Tibial artery (tissue), 4 donors: Measurements from ENCODE around the gene KIF26A.

Experiments
- DNase-seq, 2 donors: peaks; one replicate each; pipeline ENCODE4 v3.0.0-alpha.2; 2019
- H3K27ac ChIP-seq, 2 donors: fragments of 200-600 bp; sonication (generic) in 1 of 2; 1 replicate in 1 of 2; 2 replicates in 1 of 2; pipeline ENCODE4 v1.5.1; 2018 to 2019; ENCODE audit warnings: mild to moderate bottlenecking in 1 of 2
- H3K27me3 ChIP-seq, 2 donors: fragments of 200-600 bp; sonication (generic) in 1 of 2; one replicate each; pipeline versions ENCODE4 v1.5.1 to v1.6.0; 2016 to 2019
- H3K36me3 ChIP-seq, 3 donors: fragments of 200-600 bp; sonication (generic) in 2 of 3; one replicate each; pipeline ENCODE4 v1.5.1; 2016 to 2019; ENCODE audit warnings: mild to moderate bottlenecking in 2 of 3
- H3K4me1 ChIP-seq, 4 donors: fragments of 200-600 bp; sonication (generic) in 2 of 4; 1 replicate in 3 of 4; 2 replicates in 1 of 4; pipeline ENCODE4 v1.5.1; 2016 to 2019
- H3K4me3 ChIP-seq, 2 donors: fragments of 200-600 bp; sonication (generic) in 1 of 2; 1 replicate in 1 of 2; 2 replicates in 1 of 2; pipeline ENCODE4 v1.5.1; 2018 to 2019; ENCODE audit warnings: mild to moderate bottlenecking in 2 of 2
- H3K9me3 ChIP-seq, 3 donors: fragments of 200-600 bp; sonication (generic) in 1 of 3; one replicate each; pipeline ENCODE4 v1.5.1; 2016 to 2019
- CTCF ChIP-seq, 2 experiments: fragments of 200-600 bp in 1 of 2; fragments of 450-650 bp in 1 of 2; IDR thresholded peaks; one replicate each; pipeline ENCODE4 v1.5.1; 2017 to 2019; ENCODE audit warnings: antibody characterized with exemption in 2 of 2, mild to moderate bottlenecking in 1 of 2, moderate library complexity in 1 of 2
- intact Hi-C: fragments of 100-400 bp; cut with DNase I; formaldehyde crosslinking; loops from one replicate; pipeline ENCODE4 v1.15.0; 2023; ENCODE audit warnings: low total_unique reads

Gene KIF26A

GRCh38 chr14:104179564-104180129 lies 41.3 kb downstream of the KIF26A start:
- no peaks in the 10 kb centered on the region for H3K9me3 ChIP-seq
- H3K36me3 ChIP-seq: no peaks in the 10 kb centered on the region
- intact Hi-C loops: no loop called here
- H3K4me1 ChIP-seq: no peaks in the 10 kb centered on the region
- no peak for TF ChIP-seq CTCF (IDR thresholded peaks at IDR 0.05)
- H3K4me3 ChIP-seq: no peak overlapping the region
- H3K27me3 ChIP-seq: peaks cover 0 to 64% of the 10 kb centered on the region in 2 donors
- no peak overlapping the region for H3K27ac ChIP-seq
- DNase-seq: no peak

DNA sequence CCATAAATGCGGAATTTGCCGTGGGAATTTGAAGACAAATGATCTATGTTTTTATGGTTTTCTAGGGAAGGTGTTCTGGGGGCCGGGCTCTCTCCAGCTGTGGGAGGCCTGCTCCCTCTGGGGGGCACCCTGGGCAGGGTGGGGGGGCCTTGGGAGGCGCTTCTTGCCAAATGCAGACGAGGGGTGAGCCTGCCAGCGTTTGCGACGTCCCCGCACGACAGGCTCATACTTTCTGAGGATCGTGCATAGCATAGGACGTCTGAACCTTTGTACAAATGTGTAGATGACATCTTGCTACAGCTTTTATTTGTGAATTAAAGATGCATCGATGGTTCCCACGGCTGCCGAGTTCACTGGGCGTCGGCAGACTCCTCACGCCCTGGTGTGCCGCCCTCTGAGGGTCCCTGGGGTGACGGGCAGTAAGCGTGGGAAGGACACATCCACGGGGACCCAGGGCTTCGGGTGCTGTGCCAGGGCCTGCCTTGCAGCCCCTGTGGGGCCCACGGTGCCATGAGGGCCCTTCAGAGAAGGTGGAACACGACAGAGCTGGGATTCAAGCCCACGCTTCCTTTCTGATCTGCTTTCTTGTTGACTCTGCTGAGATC lies 42.3 kb downstream of the KIF26A start:
- Histone ChIP-seq H3K27me3 (peaks cover 0 to 64% of the 10 kb centered on the region in 2 donors), H3K9me3 (no peaks in the 10 kb centered on the region), H3K4me3 (no peak overlapping the region), H3K36me3 (no peaks in the 10 kb centered on the region), H3K4me1 (no peaks in the 10 kb centered on the region), H3K27ac (no peak overlapping the region)
- no peak for TF ChIP-seq CTCF (IDR thresholded peaks at IDR 0.05)
- intact Hi-C loops: no loop called here
- no peak for DNase-seq

DNA sequence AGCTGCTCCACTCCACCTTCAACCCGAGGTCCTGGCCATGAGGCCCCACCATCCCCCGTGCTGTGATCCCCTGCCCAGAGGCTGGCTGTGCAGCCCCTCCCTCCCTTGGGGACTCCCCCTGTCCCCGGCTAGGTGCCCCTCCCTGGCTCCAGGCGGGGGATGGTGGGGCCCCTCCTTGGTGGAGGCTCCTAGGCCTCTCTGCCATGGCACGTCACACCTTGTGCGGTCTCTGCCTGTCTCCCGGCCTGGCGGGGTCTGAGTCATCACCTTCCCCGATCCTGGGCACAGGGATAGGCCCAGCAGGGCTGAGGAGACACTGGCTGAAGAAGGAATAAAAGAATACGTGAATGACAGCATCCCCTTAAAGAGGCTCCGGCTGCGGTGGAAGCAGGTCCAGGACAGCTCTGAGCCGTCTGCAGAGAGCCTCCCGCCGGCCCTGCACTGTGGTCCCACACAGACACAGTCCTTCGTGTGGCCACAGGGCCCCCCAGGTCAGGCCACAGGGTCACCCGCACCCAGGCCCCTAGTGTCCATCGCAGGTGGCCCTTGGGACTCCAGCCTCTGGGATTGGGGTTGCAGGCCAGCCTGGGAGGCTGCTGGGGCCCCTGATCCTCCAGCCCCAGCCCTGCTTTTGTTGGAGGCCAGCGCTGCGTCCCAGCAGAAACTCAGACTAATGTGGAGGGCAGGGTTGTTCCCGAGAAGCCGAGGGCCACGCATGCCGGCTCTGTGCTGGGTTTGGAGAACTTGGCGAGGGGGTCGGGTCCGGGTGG lies 43.6 kb downstream of the KIF26A start:
- H3K4me1 ChIP-seq: no peaks in the 10 kb centered on the region
- no peak for DNase-seq
- peaks cover 0 to 57% of the 10 kb centered on the region in 2 donors for H3K27me3 ChIP-seq
- TF ChIP-seq CTCF (IDR thresholded peaks at IDR 0.05): no peak
- H3K36me3 ChIP-seq: no peaks in the 10 kb centered on the region
- intact Hi-C loops: no loop called here
- H3K4me3 ChIP-seq: no peak overlapping the region
- no peaks in the 10 kb centered on the region for H3K9me3 ChIP-seq
- no peak overlapping the region for H3K27ac ChIP-seq

DNA sequence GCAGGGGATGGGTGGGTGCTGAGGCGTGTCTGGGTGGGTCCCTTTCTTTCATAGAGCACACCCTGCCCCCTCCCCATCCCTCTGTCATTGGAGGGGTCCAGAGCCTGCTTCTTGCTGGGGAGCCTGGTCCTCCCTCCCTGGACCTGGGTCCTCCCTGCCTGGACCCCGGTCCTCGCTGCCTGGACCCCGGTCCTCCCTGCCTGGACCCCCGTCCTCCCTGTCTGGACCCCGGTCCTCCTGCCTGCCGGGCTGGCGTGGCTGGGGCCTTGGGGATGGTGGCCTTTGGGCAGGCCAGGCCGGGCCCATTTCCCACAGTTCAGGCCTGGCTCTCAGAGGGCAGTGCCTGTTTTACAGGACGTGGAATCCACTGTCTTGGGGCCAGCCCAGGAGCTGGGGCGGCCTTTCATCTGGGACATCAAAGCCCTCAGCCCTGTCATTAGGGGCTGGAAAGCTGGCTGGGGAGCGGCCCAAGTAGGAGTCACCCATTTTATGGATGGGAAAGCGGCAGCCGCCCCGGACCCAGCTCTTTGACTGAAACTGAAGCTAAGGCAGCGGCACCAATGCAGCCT lies 44.6 kb downstream of the KIF26A start:
- Histone ChIP-seq H3K36me3 (no peaks in the 10 kb centered on the region), H3K27me3 (peaks cover 0 to 65% of the 10 kb centered on the region in 2 donors), H3K9me3 (no peaks in the 10 kb centered on the region), H3K27ac (no peak overlapping the region), H3K4me3 (no peak overlapping the region), H3K4me1 (no peaks in the 10 kb centered on the region)
- no peak for TF ChIP-seq CTCF (IDR thresholded peaks at IDR 0.05)
- intact Hi-C loops: no loop called here
- DNase-seq: no peak

DNA sequence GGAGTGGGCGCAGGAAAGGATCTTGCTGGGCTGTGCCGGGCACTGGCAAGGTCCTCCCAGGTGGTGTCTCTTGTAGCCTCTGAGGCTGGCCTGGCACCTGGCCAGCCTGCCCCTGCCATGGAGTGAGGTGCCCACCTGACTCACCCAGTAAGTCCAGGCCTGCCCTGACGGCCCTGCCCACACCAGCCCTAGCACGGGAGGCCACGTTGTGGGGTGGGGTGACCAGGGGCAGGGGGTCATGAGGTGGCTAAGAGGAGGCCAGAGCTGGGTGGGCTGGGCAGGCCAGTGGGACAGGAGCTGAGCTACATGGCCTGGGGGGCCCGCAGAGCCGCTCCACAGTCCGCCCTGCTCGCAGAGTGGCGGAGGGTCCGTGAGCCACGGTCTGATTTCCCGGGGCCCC lies 45.4 kb downstream of the KIF26A start:
- DNase-seq: no peak
- Histone ChIP-seq H3K4me3 (no peak overlapping the region), H3K4me1 (no peaks in the 10 kb centered on the region), H3K9me3 (no peaks in the 10 kb centered on the region), H3K36me3 (no peaks in the 10 kb centered on the region), H3K27ac (no peak overlapping the region), H3K27me3 (peaks cover 0 to 67% of the 10 kb centered on the region in 2 donors)
- no peak for TF ChIP-seq CTCF (IDR thresholded peaks at IDR 0.05)
- intact Hi-C loops: no loop called here
